HG03280 (cell line): ENCODE data around the gene KCNG4.
"Not testable (repeated sequence)": the region's sequence is repeated elsewhere in the genome, so short reads cannot be mapped to it uniquely, and the experiment has no call there.

Experiments
- ATAC-seq: cut with Tn5 transposase; IDR thresholded peaks from one replicate; pipeline ENCODE4 v1.9.1; 2021; ENCODE audit warnings: mild to moderate bottlenecking, moderate library complexity; ENCODE audit not compliant: unreplicated experiment

The KCNG4 gene

DNA sequence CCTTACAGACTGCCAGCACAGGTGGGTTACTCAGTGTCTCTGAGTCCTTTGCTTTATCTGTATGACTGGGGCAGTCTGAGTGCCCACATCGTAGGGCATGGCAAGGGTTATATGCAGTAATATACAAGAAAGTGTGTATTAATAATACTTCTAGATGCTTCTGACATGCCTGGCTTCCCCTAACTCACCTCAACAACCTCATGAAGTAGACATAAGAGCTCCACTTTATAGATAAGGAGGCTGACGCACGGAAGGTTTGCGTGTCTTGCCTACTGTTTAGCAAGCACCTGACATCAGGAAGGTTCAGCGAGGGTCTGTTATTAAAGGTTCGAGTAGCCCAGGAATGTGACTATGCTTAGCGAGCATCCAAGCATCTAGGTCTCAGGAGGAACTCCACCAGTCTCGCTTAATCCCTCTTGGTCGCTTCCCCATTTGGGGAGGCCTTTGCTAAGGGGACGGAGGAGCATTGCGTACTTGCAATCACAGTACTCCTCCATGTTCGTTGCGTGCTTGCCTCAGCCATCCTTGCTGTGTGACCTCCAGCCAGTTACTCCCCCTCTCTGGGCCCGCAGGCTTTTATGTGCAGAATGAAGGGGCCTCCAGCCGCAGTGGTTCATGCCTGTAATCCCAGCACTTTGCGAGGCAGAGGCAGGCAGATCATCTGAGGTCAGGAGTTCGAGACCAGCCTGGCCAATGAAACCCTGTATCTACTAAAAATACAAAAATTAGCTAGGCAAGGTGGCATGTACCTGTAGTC is 1.6 kb downstream of the KCNG4 start:
- ATAC-seq: no peak

DNA sequence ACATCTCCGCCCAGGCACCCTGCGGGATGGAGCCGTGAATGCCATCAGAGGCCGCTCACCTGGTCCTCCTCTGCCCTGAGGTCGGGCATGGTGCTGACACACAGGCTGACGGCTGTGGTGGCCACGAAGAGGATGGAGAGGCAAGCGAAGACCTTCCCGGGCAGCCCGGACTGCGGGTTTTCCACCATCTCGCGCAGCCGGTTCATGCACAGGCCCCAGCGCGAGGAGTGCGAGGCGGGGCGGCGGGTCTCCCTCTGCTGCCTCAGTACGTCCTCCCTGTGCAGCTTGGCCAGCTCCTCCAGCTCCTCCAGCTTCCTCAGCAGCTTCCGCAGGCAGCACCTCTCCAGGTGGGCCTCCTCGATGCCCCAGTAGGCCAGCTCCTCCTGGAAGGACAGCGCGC is 3.1 kb downstream of the KCNG4 start:
- no peak for ATAC-seq

DNA sequence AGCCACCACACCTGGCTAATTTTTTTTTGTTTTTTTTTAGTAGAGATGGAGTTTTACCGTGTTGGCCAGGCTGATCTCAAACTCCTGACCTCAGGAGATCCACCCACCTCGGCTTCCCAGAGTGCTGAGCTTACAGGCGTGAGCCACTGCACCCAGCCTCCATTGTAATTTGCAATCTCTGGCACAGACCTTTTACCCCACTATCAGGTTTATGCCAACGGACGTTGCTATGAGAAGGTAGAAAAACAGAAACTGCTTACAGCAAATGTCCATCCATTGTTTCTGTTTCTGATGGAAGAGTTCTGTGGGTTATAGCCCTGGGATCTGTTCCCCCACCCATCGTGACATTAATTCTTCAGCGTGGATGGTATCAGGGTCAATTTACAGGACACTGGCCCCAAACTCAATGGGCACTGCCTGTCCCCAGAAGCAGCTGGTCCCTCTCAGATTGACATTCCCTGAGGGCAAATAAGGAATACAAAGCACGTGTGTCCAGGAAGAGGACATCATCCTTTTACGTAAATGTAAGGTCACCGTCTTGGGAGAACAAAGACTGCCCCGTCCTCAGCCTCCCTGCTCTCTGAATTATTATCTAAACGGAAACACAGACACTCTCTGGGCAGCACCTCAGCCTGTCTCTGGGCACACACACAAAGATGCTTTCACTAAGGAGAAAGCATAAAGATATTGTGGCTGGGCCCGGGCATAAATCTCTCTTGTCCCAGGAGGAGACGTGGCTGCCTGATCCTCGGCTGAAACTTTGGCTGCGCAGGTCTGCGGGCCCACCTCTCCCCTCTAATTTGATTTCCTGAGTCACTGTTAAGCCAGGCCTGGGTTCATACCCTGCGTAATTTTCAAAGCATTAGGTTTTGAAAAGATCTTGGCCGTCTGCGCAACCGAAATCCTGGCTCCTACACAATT is 5.2 kb downstream of the KCNG4 start:
- ATAC-seq: no peak

DNA sequence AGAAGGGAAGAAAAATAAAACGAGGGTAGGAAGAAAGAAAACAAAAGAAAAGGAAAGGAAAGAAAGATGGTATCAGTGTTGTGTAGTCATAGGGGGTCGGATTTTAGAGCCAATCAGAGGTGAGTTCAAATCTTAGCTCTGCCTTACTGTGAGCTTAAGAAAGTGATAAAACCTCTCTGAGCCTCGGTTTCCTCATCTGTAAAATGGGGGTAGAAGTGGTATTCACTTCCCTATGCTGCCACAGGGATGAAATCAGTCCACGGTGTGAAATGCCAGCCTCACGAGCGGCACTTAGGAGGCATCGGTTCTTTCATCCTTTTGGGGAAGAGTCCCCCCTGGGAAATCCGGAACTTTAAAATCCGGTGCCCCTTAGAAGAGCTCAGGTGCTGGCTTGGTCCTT is 6.1 kb downstream of the KCNG4 start:
- ATAC-seq: no peak

DNA sequence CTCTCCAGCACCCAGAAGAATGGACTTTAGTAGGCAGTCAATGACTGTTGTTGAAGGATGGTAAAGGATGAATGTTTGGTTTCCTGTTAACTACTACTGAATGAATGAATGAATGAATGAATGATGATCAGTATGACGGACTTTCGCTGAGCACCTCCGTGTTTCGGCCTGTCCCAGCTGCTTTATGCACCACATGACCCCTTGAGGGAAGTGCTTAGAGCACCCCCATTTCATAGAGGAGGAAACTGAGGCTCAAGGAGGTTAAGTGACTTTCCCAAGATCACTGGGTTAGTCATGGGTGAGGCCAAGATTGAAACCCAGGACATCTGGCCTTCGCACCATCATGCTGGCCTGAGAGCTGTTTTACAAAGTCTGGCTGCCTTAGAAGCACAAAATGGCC is 6.8 kb downstream of the KCNG4 start:
- ATAC-seq: no peak

DNA sequence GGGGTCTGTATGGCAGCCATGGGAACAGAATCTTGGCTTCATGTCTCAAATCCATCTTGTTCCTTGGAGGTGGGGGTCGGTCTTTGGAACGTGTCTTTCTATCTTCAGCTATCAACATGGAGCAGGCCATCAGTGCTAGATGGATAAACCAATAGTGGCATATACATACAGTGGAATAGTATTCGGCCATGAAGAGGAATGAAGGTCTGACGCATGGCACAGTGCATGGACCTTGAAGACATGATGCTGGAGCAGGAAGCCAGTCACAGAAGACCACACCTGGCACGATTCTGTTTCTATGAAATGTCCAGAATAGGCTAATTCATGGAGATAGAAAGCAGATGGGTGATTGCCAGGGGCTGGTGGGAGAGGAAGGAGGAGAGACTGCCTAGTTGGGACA is 7.8 kb downstream of the KCNG4 start:
- no peak for ATAC-seq

DNA sequence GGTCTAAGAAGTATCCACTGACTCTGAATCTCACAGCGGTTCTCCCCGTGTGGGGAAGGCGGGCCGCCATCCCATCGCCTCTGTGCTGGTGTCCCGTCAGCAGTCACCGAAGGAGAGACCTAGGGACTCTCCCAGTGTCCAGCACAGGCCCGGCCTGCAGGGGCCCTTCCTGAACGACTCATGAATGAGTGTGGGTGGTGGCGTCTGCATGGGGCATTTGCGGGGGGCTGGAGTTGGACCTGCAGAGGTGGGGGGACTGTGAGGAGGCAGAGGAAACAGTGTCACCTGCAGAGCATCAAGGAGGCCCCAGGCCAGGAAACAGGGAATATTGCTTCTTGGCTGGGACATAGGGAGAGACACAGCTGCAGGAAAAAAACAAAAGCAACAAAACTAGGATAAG is 10.3 kb downstream of the KCNG4 start:
- ATAC-seq: no peak

DNA sequence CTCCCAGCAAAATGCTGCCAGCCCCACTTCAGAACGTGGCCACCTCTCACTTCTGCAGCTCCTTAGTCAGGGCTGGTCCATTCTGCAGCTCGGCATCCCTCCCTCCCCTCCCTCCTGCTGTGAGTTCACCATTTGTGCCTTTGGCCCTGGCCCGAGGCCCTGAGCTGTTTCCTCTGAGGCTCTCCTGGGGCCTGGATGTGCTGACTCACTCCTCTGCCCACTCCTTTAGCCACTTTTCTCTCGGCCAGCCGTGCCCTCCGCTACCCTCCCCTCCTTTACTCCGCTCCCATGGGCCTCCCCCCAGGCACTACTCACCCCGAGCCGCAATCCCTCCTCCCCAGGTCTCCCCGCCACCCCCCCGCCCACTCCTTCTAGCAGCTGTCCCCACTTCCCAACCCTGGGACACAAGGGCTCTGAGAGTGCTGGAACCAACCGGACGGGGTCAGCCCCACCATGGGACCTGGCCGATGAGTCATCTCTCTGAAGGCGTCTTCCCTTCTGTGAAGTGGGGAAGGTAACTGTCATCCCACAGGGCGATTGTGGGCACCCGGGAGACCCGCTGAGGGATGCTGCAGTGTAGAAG is 11.5 kb downstream of the KCNG4 start:
- ATAC-seq: no peak

DNA sequence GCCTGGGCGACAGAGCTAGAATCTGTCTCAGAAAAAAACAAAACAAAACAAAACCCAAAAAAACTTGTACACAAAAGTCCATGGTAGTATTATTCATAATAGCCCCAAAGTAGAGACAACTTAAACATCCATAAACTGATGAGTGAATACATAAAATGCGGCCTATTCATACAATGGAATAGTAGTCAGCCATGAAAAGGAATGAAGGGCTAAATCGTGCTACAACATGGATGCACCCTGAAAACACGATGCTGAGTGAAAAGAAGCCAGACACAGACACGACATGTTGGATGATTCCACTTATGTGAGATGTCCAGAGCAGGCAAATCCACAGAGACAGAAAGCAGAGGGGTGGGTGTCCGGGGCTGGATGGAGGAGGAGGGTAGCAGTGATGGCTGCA is 12.3 kb downstream of the KCNG4 start:
- ATAC-seq: no peak

DNA sequence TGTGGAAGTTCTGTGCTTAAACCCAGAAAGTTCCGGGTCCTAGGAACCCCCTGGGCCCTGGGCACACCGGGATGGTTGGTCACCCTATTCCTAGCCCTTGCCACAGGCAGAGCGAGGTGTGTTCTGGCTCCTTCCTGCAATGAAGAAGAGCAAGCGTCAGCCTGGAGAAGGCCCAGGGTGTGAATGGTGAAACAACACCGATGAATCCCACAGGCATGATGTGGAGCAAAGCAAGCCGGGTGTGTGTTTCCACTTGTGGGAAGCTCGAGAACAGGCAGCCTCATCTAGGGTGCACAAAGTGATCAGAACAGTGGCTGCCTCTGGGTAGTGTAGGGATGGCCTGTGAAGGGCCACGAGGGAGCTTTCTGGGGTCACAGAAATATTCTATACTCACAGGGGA is 13.8 kb downstream of the KCNG4 start:
- no peak for ATAC-seq

DNA sequence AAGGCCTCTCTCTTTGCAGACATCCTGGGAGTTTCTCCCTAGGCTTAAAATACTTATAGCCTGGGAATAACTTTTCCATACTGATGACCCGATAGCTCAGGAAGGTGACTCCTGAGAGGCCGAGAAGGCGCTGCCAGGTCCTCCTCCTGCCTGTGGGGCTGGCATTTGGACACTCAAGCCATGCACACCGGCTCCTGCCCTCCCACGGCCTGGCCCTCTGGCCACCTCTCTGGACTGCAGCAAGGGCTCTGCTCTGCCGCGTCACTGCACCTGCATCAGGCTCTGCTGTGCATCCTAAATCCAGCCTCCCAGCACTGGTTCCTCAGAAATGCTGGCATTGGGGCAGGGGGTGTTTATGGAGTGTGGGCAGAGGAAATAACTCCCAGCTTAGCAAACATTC is 14.2 kb downstream of the KCNG4 start:
- ATAC-seq: no peak

DNA sequence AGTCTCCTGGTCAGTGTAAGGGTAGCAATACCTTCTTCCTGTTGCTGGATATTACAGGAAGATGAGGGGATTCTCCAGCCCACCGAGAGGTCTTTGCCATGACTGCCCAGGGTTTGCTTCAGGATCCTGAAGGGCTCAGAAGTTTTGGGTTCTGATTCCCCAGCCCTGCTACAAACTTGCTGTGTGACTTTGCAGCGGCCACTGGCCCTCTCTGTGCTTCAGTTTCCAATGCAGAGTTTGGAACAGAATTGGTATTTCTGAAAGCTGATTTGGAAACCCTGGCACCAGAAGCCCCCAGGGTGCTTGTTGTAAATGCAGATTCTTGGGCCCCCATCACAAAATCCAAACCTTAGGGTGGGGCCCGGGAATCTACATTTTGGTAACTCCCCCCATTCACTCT is 14.7 kb downstream of the KCNG4 start:
- ATAC-seq: no peak

DNA sequence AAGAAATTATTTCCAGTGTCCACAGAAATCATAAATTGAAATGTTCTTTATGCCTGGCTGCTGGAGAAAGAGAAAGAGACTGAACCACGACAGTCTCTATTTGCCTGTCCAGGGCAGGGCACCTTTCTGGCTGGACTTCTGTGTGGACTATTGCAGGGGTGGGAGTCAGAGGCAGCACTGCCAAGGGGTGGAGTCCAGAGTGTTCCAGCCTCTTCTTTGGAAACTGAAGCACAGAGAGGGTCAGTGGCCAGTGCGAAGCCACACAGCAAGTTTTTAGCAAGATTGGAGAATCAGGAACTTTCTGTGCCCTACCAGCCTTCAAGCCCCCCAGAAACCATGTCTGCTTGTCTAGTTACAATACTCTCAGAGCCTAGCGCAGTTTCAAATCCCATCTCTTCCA is 15.3 kb downstream of the KCNG4 start:
- ATAC-seq: no peak

DNA sequence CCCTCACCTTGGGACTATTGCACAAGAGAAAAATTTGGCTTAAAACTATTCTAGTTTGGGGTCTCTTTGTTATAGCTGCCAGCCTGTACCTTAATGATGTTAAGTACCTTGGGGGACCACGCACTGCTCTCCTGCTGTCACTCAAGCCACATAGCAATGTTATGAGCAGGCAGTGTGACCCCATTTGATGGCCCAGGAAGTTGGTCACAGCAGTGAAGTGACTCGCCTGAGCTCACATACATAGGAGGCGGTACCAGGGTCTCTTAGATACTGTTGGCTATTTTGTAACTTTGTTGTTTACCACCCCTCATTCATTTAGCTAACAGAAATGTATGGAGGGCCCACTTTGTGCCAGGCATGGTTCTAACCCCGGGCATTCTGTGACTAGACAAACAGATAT is 16.4 kb downstream of the KCNG4 start:
- no peak for ATAC-seq

DNA sequence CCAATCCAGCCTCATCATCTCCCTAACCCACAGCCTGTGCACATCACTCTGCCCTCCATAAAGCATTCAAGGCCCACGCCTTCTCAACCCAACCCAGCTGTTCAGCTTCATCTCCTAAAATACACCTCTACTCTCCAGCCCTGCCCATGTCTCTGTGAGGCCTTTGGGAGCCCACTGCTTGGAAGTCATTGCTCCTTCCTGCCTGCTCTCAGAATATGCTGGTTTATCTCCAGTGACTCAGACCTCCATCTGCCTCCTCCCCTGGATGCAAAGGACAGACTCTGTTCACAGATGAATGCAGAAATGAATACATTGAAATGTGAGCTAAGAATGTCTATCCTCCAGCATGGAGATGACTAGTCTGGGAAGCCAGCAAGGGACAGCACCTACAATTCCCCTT is 19.0 kb downstream of the KCNG4 start:
- ATAC-seq: no peak

DNA sequence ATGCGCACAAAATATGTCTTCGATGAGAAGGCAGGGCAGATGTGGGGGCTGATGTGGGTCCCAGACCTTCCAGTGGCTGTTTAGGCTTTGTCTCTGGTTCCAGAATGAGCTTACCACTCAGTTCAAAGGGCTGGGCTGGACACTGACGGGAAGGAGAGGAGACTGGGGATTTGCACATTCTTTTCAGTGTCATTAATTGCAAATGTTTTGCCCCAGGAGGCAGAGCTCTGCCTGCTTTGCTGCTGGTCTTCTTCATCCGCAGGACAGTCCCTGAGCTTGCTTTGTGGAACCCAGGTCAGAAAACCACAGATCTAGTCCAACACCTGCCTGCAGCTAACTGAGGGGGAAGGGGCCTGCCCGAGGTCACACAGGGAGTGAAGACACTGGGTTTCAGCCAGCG is 20.9 kb downstream of the KCNG4 start:
- no peak for ATAC-seq

DNA sequence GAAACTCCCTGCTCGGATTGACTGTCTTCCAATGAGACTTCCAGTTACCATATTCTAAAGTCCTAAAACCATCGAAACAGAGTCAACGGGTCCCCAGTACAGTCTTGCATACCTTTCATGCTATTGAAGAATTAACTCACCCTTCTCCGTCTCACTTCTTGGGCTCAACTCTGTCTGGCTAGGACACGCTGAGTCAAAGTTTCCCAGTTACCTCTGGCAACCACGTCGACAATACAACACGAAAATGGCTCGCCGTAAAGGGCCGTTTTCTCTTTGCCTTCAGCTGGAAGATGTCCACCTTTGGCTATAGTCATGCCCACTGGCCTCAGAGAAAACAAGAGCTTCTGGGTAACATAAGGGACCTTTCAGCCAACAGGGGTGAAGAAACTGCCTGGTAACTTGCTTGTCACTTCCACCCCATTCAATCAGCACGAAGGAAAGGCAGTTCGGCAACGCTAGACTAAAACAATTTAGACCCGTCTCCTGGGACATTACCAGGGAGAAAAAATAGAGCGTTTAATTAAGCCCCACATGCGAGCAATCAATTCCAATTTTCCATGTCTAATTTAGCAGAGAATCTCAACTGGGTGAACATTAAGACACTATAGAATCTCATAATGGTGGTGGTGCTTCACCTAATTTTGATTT is 21.5 kb downstream of the KCNG4 start:
- ATAC-seq: no peak

DNA sequence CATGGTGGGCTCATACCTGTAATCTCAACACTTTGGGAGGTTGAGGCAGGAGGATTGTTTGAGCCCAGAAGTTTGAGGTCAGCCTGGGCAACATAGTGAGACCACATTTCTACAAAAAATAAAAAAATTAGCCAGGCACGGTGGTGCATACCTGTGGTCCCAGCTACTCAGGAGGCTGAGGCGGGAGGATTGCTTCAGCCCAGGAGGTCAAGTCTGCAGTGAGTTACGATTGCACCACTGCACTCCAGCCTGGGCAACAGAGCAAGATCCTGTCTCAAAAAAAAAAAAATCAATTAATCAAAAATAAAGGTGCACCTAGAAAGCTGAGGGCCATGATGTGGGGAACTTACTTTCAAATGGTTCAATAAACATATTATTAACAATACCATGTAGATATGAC is 23.7 kb downstream of the KCNG4 start:
- ATAC-seq: not testable (repeated sequence)

DNA sequence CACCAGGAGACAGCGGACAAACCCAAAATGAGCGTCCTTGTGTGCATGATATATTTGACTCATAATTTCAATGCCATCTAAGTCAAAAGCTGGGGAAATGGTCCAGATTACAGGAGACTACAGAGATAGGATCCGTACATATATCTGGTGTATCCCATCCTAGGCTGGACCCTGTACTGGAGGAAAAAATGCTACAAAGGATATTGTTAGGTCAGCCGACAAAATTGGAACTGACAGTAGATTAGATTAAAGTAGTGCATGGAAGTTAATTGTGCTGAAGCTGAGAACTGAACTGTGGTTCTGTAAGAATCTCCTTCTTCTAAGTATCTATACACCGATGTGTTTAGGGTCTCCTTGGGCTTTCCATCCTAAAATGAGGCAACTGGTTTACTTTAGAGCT is 24.3 kb downstream of the KCNG4 start:
- no peak for ATAC-seq

DNA sequence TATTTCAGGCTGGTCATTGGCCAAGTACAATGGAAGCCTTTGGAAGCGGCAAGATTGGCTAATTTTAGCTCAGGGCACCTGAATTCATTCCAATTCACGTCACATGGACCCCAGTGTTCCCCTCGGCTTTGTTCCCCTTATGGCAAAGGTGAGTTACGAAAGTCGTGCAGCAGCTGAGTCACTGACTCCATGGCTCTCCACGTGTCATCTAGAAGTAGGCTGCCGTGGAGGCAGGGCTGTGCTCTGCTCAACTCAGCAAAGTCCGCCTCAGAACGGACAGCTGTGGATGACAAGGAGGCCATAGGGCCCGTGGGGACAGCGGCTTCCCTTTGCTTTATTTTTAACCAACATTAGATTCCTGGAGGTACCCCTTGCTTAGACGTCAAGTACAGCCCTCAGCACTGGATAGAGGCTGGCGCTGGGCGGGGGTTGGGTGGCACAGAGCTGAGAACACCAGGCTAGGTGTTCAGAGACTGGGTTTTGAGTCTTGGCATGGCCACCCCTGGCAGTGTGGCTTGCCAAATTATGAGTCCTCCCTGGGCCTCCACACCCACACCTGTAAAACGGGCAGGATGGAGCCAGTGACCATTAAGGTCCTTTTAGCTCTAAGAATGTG is 25.3 kb downstream of the KCNG4 start:
- no peak for ATAC-seq

DNA sequence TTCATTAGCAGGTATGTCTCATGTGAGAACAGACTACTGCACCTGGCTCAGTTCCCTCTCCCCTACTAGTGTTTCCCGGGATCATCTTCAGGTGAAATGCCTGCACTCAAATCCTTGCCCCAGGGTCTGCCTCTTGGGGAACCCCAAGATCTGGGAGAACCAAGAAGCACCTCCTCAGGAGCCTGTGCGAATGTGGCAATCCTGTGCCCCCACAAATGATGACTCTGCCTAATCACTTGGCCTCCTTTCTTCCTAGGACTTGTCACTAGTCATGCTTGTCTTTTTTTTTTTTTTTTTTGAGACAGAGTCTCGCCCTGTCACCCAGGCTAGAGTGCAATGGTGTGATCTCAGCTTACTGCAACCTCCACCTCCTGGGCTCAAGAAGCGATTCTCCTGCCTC is 27.2 kb downstream of the KCNG4 start:
- ATAC-seq: no peak
